GM18861 (cell line): ENCODE results near the gene IQGAP2.

Experiments
- ATAC-seq: cut with Tn5 transposase; IDR thresholded peaks from one replicate; pipeline ENCODE4 v1.9.1; 2021; ENCODE audit not compliant: unreplicated experiment

IQGAP2 gene

GRCh38 chr5:76384705-76385104, 18.4 kb upstream of the IQGAP2 start:
- no peak for ATAC-seq

- ATAC-seq: no peak
These were observed 17.5 kb upstream of the IQGAP2 start for GRCh38 chr5:76385540-76385939.

GRCh38 chr5:76386360-76386759, 16.7 kb upstream of the IQGAP2 start:
- ATAC-seq: no peak

GRCh38 chr5:76388236-76388635, 14.8 kb upstream of the IQGAP2 start:
- ATAC-seq: no peak

- ATAC-seq: no peak
These were observed 14.1 kb upstream of the IQGAP2 start for GRCh38 chr5:76388791-76389512.

GRCh38 chr5:76389513-76390154, 13.5 kb upstream of the IQGAP2 start:
- ATAC-seq: no peak

GRCh38 chr5:76391014-76391413, 12.1 kb upstream of the IQGAP2 start:
- no peak for ATAC-seq

- ATAC-seq: no peak
These were observed 9.9 kb upstream of the IQGAP2 start for GRCh38 chr5:76393035-76393680.

GRCh38 chr5:76397200-76397599, 5.9 kb upstream of the IQGAP2 start:
- no peak for ATAC-seq

GRCh38 chr5:76399268-76399667, 3.8 kb upstream of the IQGAP2 start:
- ATAC-seq: no peak

GRCh38 chr5:76400466-76400865, 2.6 kb upstream of the IQGAP2 start:
- no peak for ATAC-seq

GRCh38 chr5:76401801-76402250, 1.3 kb upstream of the IQGAP2 start:
- ATAC-seq: peak; percentile 23

- peak; percentile 23 for ATAC-seq
These were observed 717 bp upstream of the IQGAP2 start for GRCh38 chr5:76402251-76402885.

- no peak for ATAC-seq
These were observed 709 bp downstream of the IQGAP2 start for GRCh38 chr5:76403766-76404222.

GRCh38 chr5:76404223-76405211, 1.4 kb downstream of the IQGAP2 start:
- ATAC-seq: peak; percentile 23

GRCh38 chr5:76406014-76406413, 2.9 kb downstream of the IQGAP2 start:
- ATAC-seq: no peak

- ATAC-seq: no peak
These were observed 3.6 kb downstream of the IQGAP2 start for GRCh38 chr5:76406673-76407072.

GRCh38 chr5:76408104-76408654, 5.1 kb downstream of the IQGAP2 start:
- ATAC-seq: no peak

- no peak for ATAC-seq
These were observed 9.4 kb downstream of the IQGAP2 start for GRCh38 chr5:76412511-76412910.

- no peak for ATAC-seq
These were observed 10.7 kb downstream of the IQGAP2 start for GRCh38 chr5:76413746-76414145.
